CD8-positive, alpha-beta memory T cell (primary cell): ENCODE data around the gene IFI27L2. TPM values are rescaled to one million over a fixed set of nuclear protein-coding genes. Genes with fewer than 3 reads are reported as not detected.
A peak's percentile ranks its signal among the peaks of the same experiment; 100 is the strongest.

Experiments
- CTCF ChIA-PET: fragments of 350-600 bp; sonication (Branson Sonifier 250); formaldehyde crosslinking; loops from one replicate; lab custom pipeline; 2021; ENCODE audit warnings: antibody characterized with exemption; lab: Charles Lee
- POLR2A ChIA-PET: fragments of 350-600 bp; sonication (Branson Sonifier 250); formaldehyde crosslinking; loops from one replicate; lab custom pipeline; 2021; ENCODE audit warnings: antibody characterized with exemption; lab: Charles Lee
- DNase-seq, 5 donors: peaks; one replicate each; pipeline versions ENCODE4 v3.0.0 to v3.0.0-alpha.2; 2020 to 2022; ENCODE audit warnings: mixed read lengths in 1 of 5
- H3K27ac ChIP-seq: one replicate; pipeline ENCODE4 v1.7.0; 2013; ENCODE audit warnings: low read depth, mild to moderate bottlenecking, low read length, moderate library complexity
- H3K27me3 ChIP-seq: 2 replicates; pipeline ENCODE4 v1.7.0; 2013; ENCODE audit warnings: low read length, mild to moderate bottlenecking; ENCODE audit not compliant: insufficient read depth, poor library complexity, severe bottlenecking
- H3K36me3 ChIP-seq: 2 replicates; pipeline ENCODE4 v1.7.0; 2013; ENCODE audit warnings: mild to moderate bottlenecking, low read length, moderate library complexity; ENCODE audit not compliant: insufficient read depth
- H3K4me1 ChIP-seq: 2 replicates; pipeline ENCODE4 v1.7.0; 2013; ENCODE audit warnings: mild to moderate bottlenecking, low read length, moderate library complexity; ENCODE audit not compliant: insufficient read depth
- H3K4me3 ChIP-seq: 2 replicates; pipeline ENCODE4 v1.7.0; 2013; ENCODE audit warnings: mild to moderate bottlenecking, low read length
- H3K9me3 ChIP-seq: 2 replicates; pipeline ENCODE4 v1.7.0; 2013; ENCODE audit warnings: mild to moderate bottlenecking, low read length
- H3K27ac Mint-ChIP-seq, 8 donors: one replicate each; pipeline ENCODE4 v1.8.0; 2020 to 2021; ENCODE audit warnings: mixed read lengths in 8 of 8, mild to moderate bottlenecking in 6 of 8, inconsistent platforms in 3 of 8, moderate library complexity in 3 of 8
- H3K27me3 Mint-ChIP-seq, 2 donors: one replicate each; pipeline ENCODE4 v1.8.0; 2020 to 2021; ENCODE audit warnings: mixed read lengths in 2 of 2, mild to moderate bottlenecking in 1 of 2, moderate library complexity in 1 of 2
- H3K36me3 Mint-ChIP-seq, 3 donors: one replicate each; pipeline ENCODE4 v1.8.0; 2020 to 2021; ENCODE audit warnings: mixed read lengths in 3 of 3, inconsistent platforms in 1 of 3, mild to moderate bottlenecking in 1 of 3
- H3K4me1 Mint-ChIP-seq, 3 donors: one replicate each; pipeline ENCODE4 v1.8.0; 2020 to 2021; ENCODE audit warnings: mixed read lengths in 3 of 3, inconsistent platforms in 1 of 3, mild to moderate bottlenecking in 1 of 3
- H3K4me3 Mint-ChIP-seq, 7 donors: one replicate each; pipeline ENCODE4 v1.8.0; 2020 to 2021; ENCODE audit warnings: mixed read lengths in 7 of 7, mild to moderate bottlenecking in 6 of 7, moderate library complexity in 4 of 7, inconsistent platforms in 2 of 7
- H3K9me3 Mint-ChIP-seq, 5 donors: one replicate each; pipeline ENCODE4 v1.8.0; 2020 to 2022; ENCODE audit warnings: mixed read lengths in 5 of 5, mild to moderate bottlenecking in 3 of 5, moderate library complexity in 2 of 5, inconsistent platforms in 1 of 5
- polyA plus RNA-seq: library from polyadenylated mRNA; unstranded; fragments of 300-500 nt; fragmentation: Illumina TruSeq; gene quantifications from one replicate; pipeline ENCODE4 v1.2.3, GENCODE V29; 2021
- total RNA-seq, 2 experiments: library from RNA; stranded (reverse); gene quantifications; one replicate each; pipeline ENCODE4 v1.2.3, GENCODE V29; 2021

The IFI27L2 gene
- total and polyA plus RNA-seq, 3 experiments from 2014 or later, result 55.9 to 95.5 (median 58.5) TPM

DNA sequence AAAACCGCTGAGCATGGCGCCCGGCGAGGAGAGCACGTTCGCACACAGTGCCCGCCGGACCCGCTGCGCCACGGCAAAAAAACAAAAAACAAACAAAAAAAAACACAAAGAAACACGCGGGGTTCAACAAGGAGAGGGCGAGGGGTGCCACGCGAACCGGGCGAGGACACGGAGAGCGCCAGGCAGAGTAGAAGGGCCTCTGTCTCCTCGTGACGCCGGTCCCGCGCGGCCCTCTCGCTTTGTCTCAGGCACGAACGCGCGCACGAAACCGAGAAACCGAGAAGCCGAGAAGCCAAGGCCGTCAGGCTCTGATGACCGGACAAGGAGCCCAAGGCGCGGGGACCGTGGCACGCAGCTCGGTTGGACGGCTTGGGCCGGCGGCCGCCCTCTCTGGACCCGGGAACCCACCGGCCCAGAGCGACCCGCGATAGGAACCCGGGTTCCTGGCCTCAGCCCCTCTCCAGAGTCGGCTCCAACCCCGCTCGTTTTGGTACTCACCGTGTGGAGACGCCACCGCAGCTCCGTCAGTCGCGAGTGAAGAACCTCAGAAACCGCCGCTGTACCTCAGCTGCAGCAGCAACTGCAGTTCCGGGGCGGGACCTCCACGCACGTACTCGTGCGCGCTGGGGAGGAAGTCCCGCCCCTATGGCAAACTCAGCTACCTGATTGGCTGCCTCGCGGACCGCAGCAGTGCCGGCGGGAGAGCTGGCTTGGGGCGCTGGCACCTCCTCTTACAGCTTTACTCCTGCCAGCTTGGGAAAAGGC lies 48.6 kb downstream of the IFI27L2 start, which contains the start of the genes DDX24 and IFI27L1:
DDX24 (minus strand) TSS at position 582 of the 765 bp plus-strand sequence. CDS start 1,460 bp downstream, outside the sequence.
IFI27L1 (plus strand) TSS at position 690 of the 765 bp plus-strand sequence. CDS start 15,628 bp downstream, outside the sequence.
- Mint-ChIP-seq H3K4me1 (peaks cover 50 to 61% (median 54%) of the 10 kb centered on the region in 3 donors), H3K36me3 (peaks cover 14 to 52% (median 25%) of the 10 kb centered on the region in 3 donors), H3K27ac (peak within 1 kb of the TSS; percentile 98 to 100 (median 99)), H3K9me3 (peaks cover 0 to 2% (median 0%) of the 10 kb centered on the region in 5 donors), H3K4me3 (peak within 1 kb of the TSS; percentile 94 to 100 (median 99)), H3K27me3 (peaks cover 0 to 3% of the 10 kb centered on the region in 2 donors)
- Histone ChIP-seq H3K4me3 (peak within 1 kb of the TSS; percentile 83), H3K4me1 (peaks cover 39% of the 10 kb centered on the region), H3K36me3 (peaks cover 17% of the 10 kb centered on the region), H3K27me3 (no peaks in the 10 kb centered on the region), H3K9me3 (no peaks in the 10 kb centered on the region), H3K27ac (peak within 1 kb of the TSS; percentile 96)
- DNase-seq, result peak; percentile 95 to 98 (median 96)
- ChIA-PET CTCF (interaction anchor here (0.8 to 3.6 kb wide), 13 partner anchors 16 to 141 kb away, joined by 3 to 14 read pairs (median 4); no protein-coding TSS in a partner anchor), POLR2A (interaction anchor here (0.6 to 1.1 kb wide), 5 partner anchors 13 to 120 kb away, joined by 3 to 5 read pairs (median 3); no protein-coding TSS in a partner anchor)

DNA sequence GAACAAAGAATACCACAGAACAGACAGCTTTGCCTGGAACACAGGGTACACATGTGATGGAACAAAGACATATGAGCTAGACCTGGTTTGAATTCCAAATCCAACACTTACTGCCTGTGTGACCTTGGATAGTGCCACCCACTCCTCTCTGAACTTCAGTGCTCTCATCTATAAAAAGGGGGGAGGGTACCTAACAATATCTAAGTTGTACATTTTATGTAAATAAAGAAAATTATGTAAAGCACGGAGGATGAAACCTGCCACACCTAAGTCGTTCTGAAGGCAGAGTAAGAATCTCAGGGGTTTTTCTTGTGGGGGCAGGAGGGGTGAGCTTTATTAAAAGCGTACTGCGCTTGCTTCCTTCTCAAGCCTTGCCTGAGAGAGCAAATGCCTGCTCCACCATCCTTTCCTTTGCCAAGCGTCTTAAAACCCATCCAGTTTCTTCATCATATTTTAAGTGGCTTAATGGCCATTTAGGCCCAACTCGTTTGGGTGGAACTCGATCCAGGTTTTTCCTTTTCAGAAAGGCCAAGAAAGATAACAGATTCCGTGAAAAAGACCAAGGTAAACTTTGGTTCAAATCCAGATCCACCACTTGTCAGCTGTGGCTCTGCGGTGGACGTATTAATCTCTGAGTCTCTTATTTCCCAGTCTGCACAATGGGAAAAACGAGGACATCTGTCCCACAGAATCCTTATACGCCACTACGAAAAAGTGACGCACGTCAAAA lies 49.3 kb downstream of the IFI27L2 start:
- Histone ChIP-seq H3K4me3 (peak overlapping the region; percentile 83), H3K9me3 (no peaks in the 10 kb centered on the region), H3K27me3 (no peaks in the 10 kb centered on the region), H3K4me1 (peaks cover 43% of the 10 kb centered on the region), H3K27ac (peak overlapping the region; percentile 96), H3K36me3 (peaks cover 17% of the 10 kb centered on the region)
- peak in 2 of 5 donors; percentile 6 to 56 for DNase-seq
- ChIA-PET CTCF (interaction anchor here (1.2 to 3.6 kb wide), 6 partner anchors 15 to 140 kb away, joined by 3 to 14 read pairs (median 6); no protein-coding TSS in a partner anchor), POLR2A (interaction anchor here (0.8 to 1.3 kb wide), 3 partner anchors 13 to 51 kb away, joined by 3 to 4 read pairs (median 3); partner anchors contain the start of gene IFI27L2)
- Mint-ChIP-seq H3K4me1 (peaks cover 56 to 68% (median 62%) of the 10 kb centered on the region in 3 donors), H3K27ac (peak overlapping the region; percentile 98 to 100 (median 99)), H3K9me3 (peaks cover 6 to 9% (median 6%) of the 10 kb centered on the region in 5 donors), H3K27me3 (peaks cover 0 to 2% of the 10 kb centered on the region in 2 donors), H3K4me3 (peak overlapping the region; percentile 94 to 100 (median 99)), H3K36me3 (peaks cover 21 to 59% (median 33%) of the 10 kb centered on the region in 3 donors)

DNA sequence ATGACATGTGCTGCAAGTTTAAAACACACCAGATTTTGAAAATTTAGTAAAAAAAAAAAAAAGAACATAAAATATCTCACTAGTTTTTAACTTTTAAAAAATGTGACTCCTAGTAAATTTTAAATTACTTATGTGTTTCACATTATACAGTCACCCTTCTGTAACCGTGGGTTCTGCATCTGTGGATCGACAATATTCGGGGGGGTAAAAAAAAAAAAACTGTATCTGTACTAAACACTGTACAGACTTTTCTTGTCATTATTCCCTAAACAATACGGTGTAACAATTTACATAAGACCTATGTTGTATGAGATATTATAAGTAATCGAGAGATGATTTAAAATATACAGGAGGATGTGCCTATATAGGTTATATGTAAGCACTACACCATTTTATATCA lies 51.6 kb downstream of the IFI27L2 start:
- peak overlapping the region; percentile 94 to 100 (median 99) for H3K4me3 Mint-ChIP-seq
- peaks cover 28 to 72% (median 48%) of the 10 kb centered on the region in 3 donors for H3K36me3 Mint-ChIP-seq
- CTCF ChIA-PET, result interaction anchor here (1.0 to 1.5 kb wide), 2 partner anchors 14 to 103 kb away, joined by 3 to 4 read pairs; no protein-coding TSS in a partner anchor
- H3K27ac Mint-ChIP-seq, result peak overlapping the region in 4 of 8 donors; percentile 60 to 100 (median 74)
- POLR2A ChIA-PET, result interaction anchor here (0.8 kb wide), 1 partner anchor 22 kb away, joined by 3 read pairs; no protein-coding TSS in a partner anchor
- H3K27ac ChIP-seq, result no peak overlapping the region
- peaks cover 14 to 19% (median 17%) of the 10 kb centered on the region in 5 donors for H3K9me3 Mint-ChIP-seq
- H3K27me3 Mint-ChIP-seq, result peaks cover 0 to 2% of the 10 kb centered on the region in 2 donors
- H3K4me3 ChIP-seq, result peak overlapping the region; percentile 83
- H3K9me3 ChIP-seq, result peaks cover 3% of the 10 kb centered on the region
- peaks cover 43% of the 10 kb centered on the region for H3K4me1 ChIP-seq
- peaks cover 72 to 82% (median 77%) of the 10 kb centered on the region in 3 donors for H3K4me1 Mint-ChIP-seq
- H3K36me3 ChIP-seq, result peaks cover 17% of the 10 kb centered on the region
- H3K27me3 ChIP-seq, result no peaks in the 10 kb centered on the region
- no peak for DNase-seq

Other genes with a start within 250 kb of the IFI27L2 start
- gene FAM181A, start 202.3 kb downstream of the IFI27L2 start, total RNA-seq, result not detected
- gene FAM181A, start 202.3 kb downstream of the IFI27L2 start, polyA plus RNA-seq, result not detected
- 10 to 100 TPM; 93.5 to 98.0 TPM for gene ASB2, start 153.0 kb downstream of the IFI27L2 start, total RNA-seq
- gene ASB2, start 153.0 kb downstream of the IFI27L2 start, polyA plus RNA-seq, result 4.8 TPM
- not detected for gene CCDC197, start 132.3 kb downstream of the IFI27L2 start, total RNA-seq
- gene CCDC197, start 132.3 kb downstream of the IFI27L2 start, polyA plus RNA-seq, result not detected
- 1 to 10 TPM; 1.1 to 1.8 TPM for gene OTUB2, start 103.3 kb downstream of the IFI27L2 start, total RNA-seq
- 0.12 TPM for gene OTUB2, start 103.3 kb downstream of the IFI27L2 start, polyA plus RNA-seq
- 100 to 1,000 TPM; 274 to 283 TPM for gene DDX24, start 48.4 kb downstream of the IFI27L2 start, total RNA-seq
- 287 TPM for gene DDX24, start 48.4 kb downstream of the IFI27L2 start, polyA plus RNA-seq
- gene IFI27L1, start 48.3 kb downstream of the IFI27L2 start, total RNA-seq, result 10 to 100 TPM; 15.5 to 18.4 TPM
- 8.3 TPM for gene IFI27L1, start 48.3 kb downstream of the IFI27L2 start, polyA plus RNA-seq
- 1 to 10 TPM; 1.3 TPM for gene IFI27, start 18.9 kb downstream of the IFI27L2 start, total RNA-seq
- gene IFI27, start 18.9 kb downstream of the IFI27L2 start, polyA plus RNA-seq, result 5.5 TPM
- gene PPP4R4, start 44.7 kb upstream of the IFI27L2 start, total RNA-seq, result 1 to 10 TPM; 1.2 to 1.8 TPM
- 0.17 TPM for gene PPP4R4, start 44.7 kb upstream of the IFI27L2 start, polyA plus RNA-seq
- not detected for gene SERPINA10, start 163.7 kb upstream of the IFI27L2 start, total RNA-seq
- not detected for gene SERPINA10, start 163.7 kb upstream of the IFI27L2 start, polyA plus RNA-seq
- gene SERPINA6, start 193.7 kb upstream of the IFI27L2 start, total RNA-seq, result not detected
- not detected for gene SERPINA6, start 193.7 kb upstream of the IFI27L2 start, polyA plus RNA-seq
- not detected for gene SERPINA2, start 237.1 kb upstream of the IFI27L2 start, total RNA-seq
- not detected for gene SERPINA2, start 237.1 kb upstream of the IFI27L2 start, polyA plus RNA-seq